ENCODE measurements around the gene CCDC70.
"Not testable (repeated sequence)": the region's sequence is repeated elsewhere in the genome, so short reads cannot be mapped to it uniquely, and the experiment has no call there.

Gene CCDC70

DNA sequence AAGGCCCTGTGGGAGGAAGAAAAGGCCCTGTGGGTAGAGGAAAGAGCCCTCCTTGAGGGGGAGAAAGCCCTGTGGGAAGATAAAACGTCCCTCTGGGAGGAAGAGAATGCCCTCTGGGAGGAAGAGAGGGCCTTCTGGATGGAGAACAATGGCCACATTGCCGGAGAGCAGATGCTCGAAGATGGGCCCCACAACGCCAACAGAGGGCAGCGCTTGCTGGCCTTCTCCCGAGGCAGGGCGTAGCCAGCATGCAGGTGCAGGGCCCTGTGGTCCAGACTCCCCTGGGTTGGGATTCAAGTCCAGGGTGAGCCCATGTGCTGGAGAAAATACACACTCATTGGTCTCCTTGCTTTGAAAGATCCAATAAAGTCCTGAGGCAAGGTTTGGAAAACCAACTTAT lies 4.1 kb downstream of the CCDC70 start:
- DNase-seq = no peak

DNA sequence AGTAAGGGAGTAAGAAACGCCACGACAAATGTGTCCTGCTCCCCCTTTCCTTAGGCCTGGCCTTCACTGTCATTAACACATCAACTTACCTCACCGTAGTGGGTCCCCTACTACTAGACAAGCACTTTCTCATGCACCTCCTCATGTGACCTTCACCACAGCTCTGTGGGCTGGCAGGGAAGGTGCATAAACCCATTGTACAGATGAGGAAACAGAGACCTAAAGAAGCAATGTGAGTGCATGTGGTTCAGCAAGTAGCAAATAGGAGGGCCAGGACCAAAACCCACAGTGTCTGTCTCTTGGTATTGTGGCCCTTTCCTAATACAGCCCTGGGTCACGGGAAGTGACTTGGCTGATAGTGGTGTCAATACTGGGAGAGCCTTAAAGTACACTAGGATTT lies 5.3 kb downstream of the CCDC70 start:
- DNase-seq = no peak

DNA sequence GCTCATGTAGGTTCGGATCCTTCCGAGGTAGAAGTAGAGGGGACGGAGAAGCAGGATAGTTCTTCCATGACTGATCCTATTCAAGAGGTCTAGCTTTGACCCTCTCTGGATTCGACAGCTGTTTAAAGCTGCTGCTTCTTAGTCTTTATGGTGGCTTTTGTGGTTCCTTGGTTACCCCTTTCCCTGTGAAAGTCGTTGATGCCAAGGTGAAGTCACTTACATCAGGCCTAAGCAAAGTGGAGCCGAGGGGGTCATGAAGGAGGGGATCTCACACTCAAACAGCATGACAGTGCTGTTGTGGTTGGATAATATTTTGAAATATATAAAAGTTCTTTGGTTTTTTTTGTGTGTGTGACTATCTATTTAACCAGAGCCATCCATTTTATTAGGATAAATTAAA lies 8.1 kb downstream of the CCDC70 start:
- no peak for DNase-seq

DNA sequence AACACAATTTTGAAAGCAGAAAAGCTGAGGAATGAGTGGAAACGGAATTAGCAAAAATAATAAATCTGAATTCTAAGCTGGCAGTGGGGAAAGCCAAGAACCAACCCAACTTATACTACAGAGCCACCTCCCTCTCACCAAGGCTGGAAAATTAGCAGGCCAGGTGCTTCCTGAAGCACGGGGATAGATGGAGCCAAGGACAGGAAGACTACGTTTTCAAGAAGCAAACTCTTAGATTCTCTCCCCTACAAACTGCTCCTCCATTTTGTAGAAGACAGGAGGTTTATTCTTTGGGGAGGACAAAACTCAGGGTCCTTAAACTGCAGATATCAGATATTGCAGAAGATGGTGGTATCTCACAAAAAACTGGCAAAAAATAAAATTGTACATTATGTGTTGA lies 8.8 kb downstream of the CCDC70 start:
- DNase-seq = no peak

DNA sequence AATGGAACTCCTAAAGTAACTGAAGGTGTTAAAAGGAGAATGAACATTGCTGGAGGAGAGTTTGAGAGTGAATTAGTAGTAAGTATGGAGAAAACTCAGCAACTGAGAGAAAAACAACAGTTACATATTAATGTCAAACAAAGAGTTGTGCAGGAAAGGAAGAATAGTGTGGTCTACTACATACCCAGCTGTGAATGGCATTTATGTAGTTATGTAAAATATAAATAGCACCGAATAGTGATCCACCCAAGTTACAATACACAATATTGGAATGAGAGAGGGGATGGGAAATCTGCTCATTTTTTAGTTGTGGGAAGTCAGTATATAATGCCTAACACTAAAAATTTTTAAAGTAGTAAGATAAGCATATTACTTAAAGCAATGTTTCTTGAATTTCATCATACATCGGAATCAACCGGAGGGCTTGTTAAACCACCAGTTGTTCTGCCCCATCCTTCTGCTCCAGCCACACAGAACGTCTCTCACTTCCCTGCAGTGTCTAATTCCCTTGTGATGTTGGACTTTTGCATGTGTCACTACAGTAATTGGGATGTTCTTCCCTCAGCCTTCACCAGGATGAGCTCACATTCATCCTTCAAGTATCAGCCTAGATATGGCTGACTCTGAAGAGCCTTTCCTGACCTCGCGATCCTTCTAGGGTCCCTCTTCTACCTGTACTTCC lies 11.5 kb downstream of the CCDC70 start:
- DNase-seq = no peak

DNA sequence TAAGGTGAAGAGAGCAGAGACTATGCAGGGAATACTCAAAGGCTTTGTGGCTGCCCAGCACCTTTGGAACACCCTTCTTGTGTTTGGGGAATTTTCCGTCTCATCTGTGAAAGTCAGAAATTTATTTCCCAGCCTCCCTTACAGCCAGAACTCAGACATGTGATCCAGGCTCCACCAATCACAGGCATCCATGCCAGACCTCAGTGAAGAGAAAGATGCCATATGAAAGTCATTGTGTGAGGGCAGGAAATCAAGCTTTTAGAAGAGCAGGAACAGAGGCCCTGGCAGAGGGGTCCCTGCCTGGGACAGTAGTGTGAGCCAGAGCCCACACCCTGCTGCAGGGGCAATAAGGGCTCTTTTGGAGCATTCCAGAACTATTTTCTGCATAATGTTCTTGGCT lies 12.1 kb downstream of the CCDC70 start:
- no peak for DNase-seq

DNA sequence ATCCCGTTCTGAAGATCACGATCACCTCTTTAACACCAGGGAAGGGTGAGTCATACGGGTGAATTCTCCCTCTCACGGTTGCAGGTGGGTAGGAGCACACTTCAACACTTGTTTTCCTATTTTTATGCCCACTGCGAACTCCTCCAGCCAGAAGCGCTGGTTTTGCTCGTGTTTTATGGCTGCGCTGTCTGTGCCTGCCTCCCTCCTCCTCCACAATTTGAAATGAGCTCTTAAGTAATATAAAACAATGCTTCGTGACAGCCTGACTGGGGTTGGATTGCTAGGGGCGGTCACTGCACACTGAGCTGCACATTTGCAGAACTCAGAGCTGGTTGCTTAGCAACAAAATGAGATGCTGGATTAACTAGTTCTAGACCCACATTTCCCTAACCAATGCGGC lies 12.9 kb downstream of the CCDC70 start:
- DNase-seq = no peak

DNA sequence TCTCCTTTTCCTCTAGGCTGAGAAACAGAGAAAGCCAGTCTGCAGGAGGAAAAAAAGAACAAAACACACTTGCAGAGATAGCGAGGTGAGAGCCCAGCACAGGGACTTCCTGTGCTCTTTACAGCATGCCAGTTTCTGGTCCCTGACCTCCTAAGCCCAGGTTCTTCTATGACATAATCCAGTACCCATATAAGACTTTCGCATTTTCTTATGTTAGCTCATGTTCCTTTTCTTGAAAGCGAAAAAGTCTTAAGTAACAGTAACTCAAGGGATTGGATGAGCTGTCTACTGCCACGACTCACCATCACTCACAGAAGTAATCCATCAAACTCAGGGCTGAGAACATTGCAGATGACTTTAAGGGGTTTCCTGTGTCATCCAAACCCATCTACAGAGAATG lies 17.4 kb downstream of the CCDC70 start:
- DNase-seq = no peak

DNA sequence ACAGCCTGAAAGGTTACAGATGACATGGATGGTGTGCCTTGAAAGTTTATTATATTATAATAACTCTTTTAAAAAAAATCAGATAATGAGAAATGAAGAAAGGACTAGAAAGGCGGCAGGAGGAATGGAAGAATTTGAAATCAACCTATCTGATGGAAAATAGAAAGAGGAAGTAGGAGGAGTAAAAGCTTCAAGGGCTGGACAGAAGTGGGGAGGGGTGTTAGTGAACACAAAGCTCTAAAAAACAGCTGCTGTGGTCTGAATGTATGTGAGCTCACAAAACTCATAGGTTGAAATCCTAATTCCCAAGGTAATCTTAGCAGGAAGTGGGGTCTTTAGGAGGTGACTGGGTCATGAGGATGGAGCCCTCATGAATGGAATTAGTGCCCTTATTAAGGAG lies 19.5 kb downstream of the CCDC70 start:
- no peak for DNase-seq

DNA sequence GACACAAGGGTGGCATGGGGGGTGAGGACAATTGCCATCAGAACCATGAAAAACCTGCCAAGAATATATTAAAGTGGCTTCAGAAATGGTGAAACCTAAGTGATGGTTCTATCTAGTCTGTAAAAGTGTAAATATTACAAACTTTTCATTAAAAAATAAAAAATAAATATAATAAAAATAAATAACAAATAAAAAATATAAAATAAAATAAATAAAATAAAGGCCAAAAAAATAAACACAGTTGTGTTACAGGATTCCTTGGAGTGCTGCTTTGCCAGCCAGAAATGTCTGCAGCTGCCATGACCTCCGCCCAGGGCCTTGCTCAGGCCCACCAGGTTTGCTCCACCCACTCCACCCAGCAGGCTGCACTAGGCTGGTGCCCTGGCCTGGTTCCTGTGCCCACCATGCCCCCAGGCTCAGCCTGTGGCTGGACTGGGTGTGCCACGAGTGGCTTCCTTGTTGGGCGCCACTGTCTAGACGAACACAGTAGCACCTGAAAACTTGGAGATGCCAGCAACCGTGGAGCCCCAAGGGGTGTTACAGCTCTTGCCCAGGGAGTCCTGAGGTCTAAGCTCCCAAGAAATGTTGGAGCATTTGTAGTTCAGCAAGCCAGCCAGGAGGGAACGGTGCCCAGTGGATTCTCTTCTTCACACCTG lies 20.9 kb downstream of the CCDC70 start:
- no peak for DNase-seq

DNA sequence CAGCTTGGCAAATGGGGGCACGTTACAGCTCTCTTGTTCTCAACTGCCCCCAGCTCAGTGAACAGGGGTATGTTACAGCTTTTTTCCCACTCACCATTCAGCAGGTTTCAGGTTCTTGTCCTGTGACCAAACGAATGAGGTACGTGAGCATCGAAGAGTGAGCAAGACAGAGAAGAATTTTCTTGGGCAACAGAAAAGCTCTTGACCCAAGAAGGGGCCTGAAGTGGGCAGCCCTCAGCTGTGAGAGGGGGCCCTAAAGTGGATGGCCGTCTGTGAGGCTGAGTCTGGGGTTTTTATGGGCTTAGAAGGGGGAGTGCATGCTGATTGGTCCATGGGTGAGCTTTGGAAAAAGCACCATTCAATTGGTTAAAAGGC lies 21.4 kb downstream of the CCDC70 start:
- no peak for DNase-seq

DNA sequence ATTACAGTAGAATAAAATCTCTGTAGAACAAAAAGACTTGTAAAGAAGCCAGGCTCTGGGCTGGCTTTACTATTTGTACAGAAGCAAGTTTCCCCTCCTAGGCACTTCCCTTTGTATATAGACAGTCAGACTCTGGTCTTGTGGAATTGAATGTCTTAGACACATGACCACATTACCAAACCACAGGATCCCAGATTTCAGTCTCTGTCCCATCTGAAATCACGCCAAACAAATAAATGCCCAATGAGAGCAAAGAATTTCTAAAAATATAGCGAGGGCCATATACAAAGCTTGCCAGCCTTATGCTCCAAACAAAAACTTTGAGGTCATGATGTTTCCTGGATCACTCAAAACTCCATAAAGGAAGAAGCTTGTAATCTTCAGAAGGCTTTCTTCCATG lies 23.9 kb downstream of the CCDC70 start:
- no peak for DNase-seq

DNA sequence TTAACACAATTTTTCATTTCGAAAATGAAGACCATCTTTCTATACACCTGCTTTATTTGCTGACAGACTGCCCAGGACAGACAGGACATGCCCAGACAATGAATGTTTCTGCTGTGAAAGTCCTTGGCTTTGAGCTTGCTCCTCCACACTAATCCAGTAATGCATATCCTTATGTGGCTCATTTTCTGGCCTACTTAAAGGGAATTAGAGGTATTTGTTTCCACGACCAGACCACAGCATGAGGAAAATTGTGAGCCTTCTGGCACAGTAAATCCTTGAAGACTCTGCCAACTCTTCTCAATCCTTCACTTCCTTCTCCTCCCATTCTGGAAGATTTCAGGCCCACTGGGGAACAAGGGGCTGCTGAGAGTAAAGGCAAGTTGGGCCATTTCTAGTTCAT lies 25.7 kb downstream of the CCDC70 start:
- no peak for DNase-seq

DNA sequence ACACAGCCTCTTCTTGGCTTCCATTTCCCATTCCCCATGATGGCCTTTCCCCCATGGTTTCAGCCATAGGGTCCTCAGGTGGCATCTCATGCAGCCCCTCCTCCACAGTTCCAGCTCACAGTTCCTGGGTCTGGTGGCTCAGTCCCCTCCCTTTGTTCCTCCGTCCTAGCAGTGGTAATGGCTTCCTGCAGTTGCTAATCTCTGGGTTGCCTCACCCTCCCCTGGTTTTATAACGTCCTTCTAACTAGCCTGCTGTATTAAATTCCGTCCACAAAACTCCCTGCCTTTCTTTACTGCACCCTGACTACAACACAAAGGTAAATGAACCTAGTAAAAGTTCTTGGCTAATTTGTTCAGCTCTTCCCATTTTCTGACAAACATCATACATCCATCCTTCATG lies 30.9 kb downstream of the CCDC70 start:
- DNase-seq = no peak

DNA sequence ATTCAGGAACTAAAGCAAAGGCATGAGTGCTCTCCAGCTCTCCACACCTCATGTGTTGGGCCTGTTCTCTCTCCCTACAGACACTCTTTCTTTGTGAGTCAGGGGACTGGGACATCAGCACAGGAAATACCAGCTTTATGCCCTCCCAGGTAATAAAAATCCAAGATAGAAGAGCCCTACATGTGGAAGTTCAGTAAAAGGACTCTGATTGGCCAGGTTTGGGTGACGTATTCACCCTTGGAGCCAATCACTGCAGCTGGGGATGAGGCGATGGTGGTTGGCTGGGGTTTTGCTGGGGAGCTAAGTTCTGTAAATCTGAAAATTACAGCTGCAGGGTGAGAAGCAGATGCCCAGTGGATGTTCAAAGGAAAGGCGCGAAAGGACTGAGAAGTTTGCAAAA lies 32.5 kb downstream of the CCDC70 start:
- peak; percentile 25 for DNase-seq

DNA sequence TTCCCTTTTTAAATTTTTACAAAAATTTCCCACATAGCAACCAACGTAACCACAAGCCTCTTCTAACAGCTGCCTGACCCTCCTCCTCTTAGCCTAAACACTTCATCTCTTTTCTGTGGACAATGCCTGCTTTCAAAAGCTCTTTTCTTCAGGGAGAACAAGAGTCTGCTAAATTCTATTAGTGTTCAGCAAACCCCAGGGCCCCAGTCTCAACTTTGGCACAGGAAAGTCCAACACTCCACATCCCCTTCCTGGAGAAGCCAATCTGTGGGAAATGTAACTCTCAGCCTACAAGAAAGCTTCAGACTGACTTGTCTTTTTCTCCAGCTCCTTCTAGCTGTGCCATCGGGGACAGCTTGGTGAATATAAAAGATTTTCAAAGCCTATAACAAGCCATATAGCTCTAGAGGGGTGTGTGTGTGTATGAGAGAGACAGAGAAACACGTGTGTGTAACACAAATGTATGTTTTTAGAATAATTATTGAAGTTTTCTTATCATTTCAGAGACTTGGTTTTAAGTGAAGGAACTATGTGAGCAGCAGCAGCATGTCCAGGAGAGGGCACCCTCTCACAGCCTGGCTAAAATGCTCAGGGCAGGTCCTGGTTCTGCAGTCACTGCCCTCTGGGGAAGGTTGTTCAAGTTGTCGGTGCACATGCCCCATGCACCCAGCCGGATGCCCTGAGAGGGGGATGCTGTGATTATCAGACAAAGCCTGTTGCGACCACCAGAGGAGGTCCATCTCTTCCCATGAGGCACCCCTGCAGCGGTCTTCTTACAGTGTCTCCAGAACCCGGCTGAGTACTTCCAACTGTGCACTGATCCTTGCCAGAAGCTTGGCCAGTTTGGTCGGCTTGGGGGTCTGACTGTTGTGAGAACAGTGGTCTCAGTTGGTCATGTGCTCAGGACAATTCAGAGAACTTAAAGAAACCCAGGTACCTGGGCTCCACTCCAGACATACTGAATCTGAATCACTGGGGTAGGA lies 34.4 kb downstream of the CCDC70 start:
- peak; percentile 17 for DNase-seq

DNA sequence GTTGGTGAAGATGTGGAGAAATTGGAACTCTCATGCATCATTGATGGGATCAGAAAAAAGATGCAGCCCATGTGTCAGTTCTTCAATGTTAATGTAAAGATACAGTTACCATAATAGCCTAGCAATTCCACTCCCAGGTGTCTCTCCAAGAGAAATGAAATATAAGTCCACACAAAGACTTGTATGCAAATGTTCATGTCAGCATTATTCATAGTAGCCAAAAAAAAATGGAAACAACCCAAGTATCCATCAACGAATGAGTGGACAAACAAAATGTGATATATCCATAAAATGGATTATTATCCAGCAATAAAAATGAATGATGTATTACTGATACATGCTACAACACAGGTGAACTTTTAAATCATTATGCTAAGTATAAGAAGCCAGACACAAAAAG lies 38.7 kb downstream of the CCDC70 start:
- no peak for DNase-seq

DNA sequence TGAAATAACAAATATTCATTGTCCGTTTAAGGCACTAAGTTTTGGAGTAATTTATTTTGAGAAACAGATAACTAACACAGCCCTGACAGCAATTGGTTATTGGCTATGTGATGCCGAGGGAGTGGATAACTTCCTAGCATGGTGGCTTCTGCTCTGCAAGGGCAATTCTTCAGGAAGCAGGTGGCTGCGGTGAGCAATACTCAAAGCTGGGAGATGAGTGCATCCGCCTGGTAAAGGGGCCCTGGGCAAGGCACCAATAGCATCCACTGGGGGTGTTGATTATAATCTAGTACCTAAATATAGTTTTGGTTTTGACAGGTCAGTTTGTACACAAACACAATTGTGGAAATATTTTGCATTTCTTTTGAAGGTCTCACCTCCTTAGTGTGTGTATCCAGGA lies 41.0 kb downstream of the CCDC70 start:
- no peak for DNase-seq

DNA sequence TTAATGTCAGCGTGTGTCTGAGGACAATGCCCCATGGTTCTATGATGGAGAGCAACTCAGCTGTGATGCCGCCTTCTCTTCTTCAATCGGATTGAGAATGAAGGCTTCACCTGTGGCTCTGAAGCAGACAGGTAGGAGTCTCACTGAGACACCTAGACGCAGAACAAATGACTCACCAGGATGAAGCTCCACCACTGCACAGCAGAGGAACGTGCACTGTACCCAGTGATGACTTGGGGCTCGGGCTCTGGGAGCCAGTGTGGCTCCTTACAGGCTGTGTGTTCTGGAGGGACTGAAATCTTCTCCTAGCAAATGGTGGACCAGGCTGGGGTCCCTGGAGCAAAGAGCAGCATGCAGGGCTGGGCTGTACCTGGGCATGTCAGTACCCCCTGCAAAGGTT lies 44.0 kb downstream of the CCDC70 start:
- no peak for DNase-seq

DNA sequence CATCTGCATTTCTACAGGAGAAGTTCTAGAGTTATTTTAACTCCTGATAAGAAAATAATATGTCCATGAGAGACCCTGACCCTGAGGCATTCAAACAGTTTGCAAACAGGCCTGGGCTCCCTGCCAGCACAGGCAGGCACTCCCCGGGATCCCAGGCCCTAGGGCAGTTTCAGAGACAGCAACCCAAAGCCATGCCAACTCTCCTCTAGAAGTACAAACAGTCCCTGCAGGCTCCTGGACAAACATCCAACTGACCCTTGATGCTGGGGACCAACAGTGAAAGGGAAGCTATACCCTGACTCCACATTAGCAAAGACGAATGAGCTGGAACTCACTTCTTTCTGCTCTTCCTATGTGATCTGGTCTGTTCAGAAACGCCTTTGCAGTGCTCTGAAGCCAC lies 44.8 kb downstream of the CCDC70 start:
- no peak for DNase-seq

DNA sequence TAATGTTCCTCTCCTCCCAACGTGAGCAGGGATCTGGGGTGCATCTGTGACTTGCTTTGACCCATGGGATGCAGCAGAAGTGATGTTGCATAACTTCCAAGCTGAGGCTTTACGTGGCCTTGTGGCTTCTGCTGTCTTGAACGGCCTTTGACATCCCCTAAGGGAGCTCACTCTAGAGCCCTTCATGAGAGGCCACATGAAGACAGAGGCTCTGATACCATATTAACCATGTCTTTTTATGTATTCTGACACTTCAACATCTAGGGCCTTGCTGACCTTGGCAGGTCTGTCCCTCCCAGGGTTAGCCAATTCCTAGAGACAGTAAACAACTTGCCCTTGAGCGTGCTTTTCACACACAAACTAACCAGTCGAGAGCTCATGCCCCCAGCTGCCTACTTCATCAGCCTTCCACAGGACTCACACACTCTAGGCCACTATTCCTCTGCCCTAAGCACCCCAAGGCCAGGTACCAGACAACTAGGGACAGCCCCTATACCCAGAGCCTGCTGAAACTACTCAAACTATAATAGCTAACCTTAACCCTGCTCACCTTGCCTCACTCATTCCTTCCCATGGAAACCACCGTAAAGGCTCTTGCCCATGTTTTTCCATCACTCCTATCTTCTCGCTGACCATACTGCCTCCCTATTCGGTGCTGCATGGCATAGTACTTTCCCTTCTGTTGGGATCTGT lies 45.4 kb downstream of the CCDC70 start:
- no peak for DNase-seq

DNA sequence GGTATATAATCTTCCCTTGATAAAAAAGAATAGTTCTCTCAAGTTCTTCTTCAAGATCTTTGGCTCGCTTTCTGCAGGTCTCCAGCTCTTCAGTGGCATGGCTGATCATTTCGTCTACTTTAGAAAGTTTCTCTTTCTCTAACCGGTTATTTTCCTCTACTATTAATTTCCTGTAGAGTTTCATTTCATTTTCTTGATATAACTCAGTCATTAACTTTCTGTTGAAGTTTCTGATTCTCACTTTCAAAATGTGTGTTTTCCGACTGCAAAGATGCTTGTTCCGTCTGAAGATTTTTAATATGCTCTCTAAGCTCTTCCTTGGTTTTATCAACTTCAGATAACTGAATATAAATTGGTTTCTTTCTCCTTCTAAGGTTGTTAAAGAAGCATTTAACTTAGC lies 47.5 kb downstream of the CCDC70 start:
- DNase-seq = not testable (repeated sequence)

DNA sequence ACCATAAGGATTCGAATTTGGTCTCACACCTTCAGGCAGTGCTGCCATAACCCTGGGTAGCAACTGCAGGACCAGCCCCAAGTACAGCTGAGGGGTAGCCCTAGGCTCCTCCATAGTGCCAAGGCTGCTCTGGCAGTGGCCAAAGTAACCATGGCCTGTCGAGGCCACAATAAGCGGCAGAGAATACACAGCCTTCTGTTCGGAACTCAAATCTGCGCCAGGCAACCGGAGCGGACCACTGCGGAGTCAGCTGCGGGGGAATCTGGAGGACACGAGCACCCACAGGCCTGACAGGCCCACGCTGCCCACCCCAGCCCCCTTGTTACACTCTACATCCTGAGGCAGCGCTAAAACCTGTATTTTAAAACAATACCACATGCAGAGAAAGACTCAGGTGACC lies 48.7 kb downstream of the CCDC70 start:
- DNase-seq = no peak

All from fibroblast of skin of right quadriceps (primary cell).